HG02973 (cell line): ENCODE data around the gene SPACA6.
"Not testable (repeated sequence)": the region's sequence is repeated elsewhere in the genome, so short reads cannot be mapped to it uniquely, and the experiment has no call there.

Source experiments
- ATAC-seq: cut with Tn5 transposase; IDR thresholded peaks from one replicate; pipeline ENCODE4 v1.9.1; 2021; ENCODE audit warnings: moderate library complexity; ENCODE audit not compliant: unreplicated experiment

The SPACA6 gene

GRCh38 chr19:51693260-51693659 lies at the start of gene SPACA6:
Gene SPACA6 (plus strand): TSS chr19:51693330. CDS start chr19:51693527, 197 bp downstream.
- ATAC-seq: no peak

GRCh38 chr19:51644636-51645271 lies 48.4 kb upstream of the SPACA6 start:
- no peak for ATAC-seq

GRCh38 chr19:51646730-51647129 lies 46.4 kb upstream of the SPACA6 start, which contains the start of gene SIGLEC14:
Gene SIGLEC14 (minus strand): TSS chr19:51646825. CDS start chr19:51646759, 66 bp downstream.
- not testable (repeated sequence) for ATAC-seq

GRCh38 chr19:51647318-51647717 lies 45.8 kb upstream of the SPACA6 start:
- ATAC-seq: no peak

GRCh38 chr19:51651216-51651846 lies 41.8 kb upstream of the SPACA6 start:
- peak; percentile 61 for ATAC-seq

- no peak for ATAC-seq
Observed at GRCh38 chr19:51652266-51652665, 40.9 kb upstream of the SPACA6 start.

GRCh38 chr19:51653162-51653561 lies 40.0 kb upstream of the SPACA6 start:
- no peak for ATAC-seq

GRCh38 chr19:51654783-51655182 lies 38.3 kb upstream of the SPACA6 start:
- no peak for ATAC-seq

- ATAC-seq: no peak
Observed at GRCh38 chr19:51660975-51661600, 32.0 kb upstream of the SPACA6 start.

GRCh38 chr19:51663650-51664049 lies 29.5 kb upstream of the SPACA6 start:
- no peak for ATAC-seq

GRCh38 chr19:51664131-51664530 lies 29.0 kb upstream of the SPACA6 start:
- no peak for ATAC-seq

GRCh38 chr19:51664997-51665396 lies 28.1 kb upstream of the SPACA6 start:
- no peak for ATAC-seq

GRCh38 chr19:51668216-51668615 lies 24.9 kb upstream of the SPACA6 start:
- ATAC-seq: no peak

- not testable (repeated sequence) for ATAC-seq
Observed at GRCh38 chr19:51675911-51676565, 17.1 kb upstream of the SPACA6 start.

- no peak for ATAC-seq
Observed at GRCh38 chr19:51676566-51677083, 16.5 kb upstream of the SPACA6 start.

- no peak for ATAC-seq
Observed at GRCh38 chr19:51680474-51680873, 12.7 kb upstream of the SPACA6 start.

- ATAC-seq: no peak
Observed at GRCh38 chr19:51681286-51681941, 11.7 kb upstream of the SPACA6 start.

GRCh38 chr19:51686171-51686570 lies 7.0 kb upstream of the SPACA6 start:
- no peak for ATAC-seq

- no peak for ATAC-seq
Observed at GRCh38 chr19:51687791-51688670, 5.1 kb upstream of the SPACA6 start.
